ENCODE data around the gene FFAR2.
"Not testable (repeated sequence)": the region's sequence is repeated elsewhere in the genome, so short reads cannot be mapped to it uniquely, and the experiment has no call there.

Gene FFAR2

DNA sequence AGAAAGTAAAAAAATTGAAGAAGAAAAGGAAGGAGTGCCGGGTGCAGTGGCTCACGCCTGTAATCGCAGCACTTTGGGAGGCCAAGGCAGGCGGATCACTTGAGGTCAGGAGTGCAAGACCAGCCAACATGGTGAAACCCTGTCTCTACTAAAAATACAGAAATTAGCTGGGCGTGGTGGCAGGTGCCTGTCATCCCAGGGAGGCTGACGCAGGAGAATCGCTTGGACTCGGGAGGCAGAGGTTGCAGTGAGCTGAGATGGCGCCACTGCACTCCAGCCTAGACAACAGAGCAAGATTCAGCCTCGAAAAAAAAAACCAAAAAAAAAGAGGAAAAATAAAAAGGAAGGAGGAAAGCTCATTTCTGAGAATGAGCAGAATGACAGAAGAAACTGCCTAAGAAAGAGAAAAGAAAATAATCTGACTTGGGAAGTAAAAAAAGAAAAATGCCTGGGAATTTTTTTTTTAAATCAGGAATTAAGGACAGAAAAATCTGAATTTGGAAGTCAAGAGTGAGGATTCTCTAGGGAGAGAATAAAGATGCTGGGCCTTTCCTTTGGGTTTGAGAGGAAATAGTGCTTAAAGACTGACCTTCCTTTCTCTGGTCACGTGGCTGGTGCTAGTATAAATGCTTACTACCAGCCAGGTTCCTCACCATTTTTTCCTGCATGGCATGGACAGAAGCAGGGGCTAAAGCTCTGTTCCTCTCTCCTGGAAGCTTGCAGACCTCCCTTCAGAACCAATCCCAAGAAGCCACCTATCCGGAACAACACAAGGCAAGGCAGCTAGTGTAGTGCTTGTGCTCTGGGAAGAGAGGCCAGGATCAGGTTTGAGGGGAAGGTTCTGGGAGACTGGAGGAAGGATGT lies at the start of gene FFAR2:
TSS of gene FFAR2 (plus strand) at position 652 of the 864 bp plus-strand sequence. CDS start 1,458 bp downstream, outside the sequence.
- no peak for DNase-seq (ENCODE audit: low spot score)

DNA sequence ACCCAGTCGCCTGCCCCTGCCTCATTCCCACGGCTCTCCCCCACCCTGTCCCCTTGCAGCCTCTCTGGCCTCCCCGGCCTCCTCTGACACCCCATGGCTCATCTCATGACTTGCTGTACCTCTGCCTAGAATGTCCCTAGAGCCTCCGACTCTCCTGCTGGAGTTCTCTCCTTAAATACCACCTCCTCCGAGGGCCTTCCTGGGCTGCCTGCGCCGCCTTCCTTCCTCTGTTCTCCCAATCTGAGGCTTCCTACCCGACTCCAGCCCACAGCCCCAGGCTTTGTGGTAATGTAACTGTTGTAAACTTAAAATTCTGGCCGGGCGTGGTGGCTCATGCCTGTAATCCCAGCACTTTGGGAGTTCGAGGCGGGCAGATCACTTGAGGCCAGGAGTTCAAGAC lies 49.5 kb upstream of the FFAR2 start:
- no peak for DNase-seq (ENCODE audit: low spot score)

GRCh38 chr19:35399231-35399630 lies 48.8 kb upstream of the FFAR2 start:
- DNase-seq (ENCODE audit: low spot score), result no peak

GRCh38 chr19:35399948-35400772 lies 47.9 kb upstream of the FFAR2 start:
- DNase-seq (ENCODE audit: low spot score), result no peak

- DNase-seq (ENCODE audit: low spot score), result no peak
These were observed 47.3 kb upstream of the FFAR2 start for GRCh38 chr19:35400773-35401100.

GRCh38 chr19:35401416-35401815 lies 46.6 kb upstream of the FFAR2 start:
- not testable (repeated sequence) for DNase-seq (ENCODE audit: low spot score)

DNA sequence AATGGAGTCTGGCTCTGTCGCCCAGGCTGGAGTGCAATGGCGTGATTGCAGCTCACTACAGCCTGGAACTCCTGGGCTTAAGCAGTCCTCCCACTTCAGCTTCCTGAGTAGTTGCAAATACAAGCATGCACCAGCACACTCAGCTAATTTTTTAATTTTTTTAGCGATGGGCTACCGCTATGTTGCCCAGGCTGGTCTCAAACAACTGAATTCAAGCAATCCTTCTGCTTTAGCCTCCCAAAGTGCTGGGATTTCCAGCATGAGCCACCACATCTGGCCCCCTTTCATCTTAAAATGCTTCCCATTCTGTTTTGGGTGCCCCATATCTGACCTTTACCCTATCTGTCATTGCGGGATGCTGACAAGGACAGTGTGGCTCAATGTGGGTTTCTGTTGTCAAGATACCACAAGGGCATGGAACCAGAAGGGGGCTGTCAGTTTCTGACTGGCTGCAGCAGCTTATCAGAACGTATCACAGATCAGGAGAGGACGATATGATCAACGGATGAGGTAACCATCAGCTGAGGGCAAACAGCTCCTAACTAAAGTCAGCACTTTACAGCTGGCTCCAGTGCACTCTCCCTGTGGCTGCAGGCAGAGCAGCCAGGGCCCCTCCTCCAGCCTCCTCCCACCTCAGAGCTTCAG lies 44.8 kb upstream of the FFAR2 start:
- no peak for DNase-seq (ENCODE audit: low spot score)

DNA sequence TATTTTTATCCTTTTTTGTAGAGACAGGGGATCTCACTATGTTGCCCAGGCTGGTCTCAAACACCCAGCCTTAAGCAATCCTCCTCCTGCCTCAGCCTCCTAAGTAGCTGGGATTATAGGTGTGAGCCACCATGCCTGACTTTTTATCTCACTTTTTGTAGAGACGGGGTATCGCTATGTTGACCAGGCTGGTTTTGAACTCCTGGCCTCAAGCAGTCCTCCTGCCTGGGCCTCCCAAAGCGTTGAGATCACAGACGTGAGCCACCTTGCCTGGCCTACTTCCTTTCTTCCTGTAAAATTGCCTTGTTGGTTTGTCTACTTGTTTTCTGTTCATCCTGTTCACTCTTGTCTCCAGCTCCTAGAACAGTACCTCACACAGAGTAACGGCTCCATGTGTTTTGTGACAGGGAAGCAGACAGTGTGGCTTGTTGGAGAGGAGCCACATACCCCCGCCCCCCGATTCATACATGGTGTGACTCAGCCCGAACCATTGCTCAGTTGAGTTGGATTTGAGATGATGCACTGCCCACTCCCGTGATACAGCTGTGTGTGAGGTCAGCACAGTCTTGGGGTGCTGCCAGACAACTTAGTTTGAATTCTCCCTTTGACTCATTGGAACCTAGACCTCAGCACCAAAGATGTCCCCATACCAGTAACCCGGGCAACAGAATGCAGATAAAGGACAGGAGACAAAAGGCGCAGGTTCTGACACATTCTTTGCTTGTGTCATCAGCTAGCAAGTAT lies 43.0 kb upstream of the FFAR2 start:
- peak; percentile 26 for DNase-seq (ENCODE audit: low spot score)

- no peak for DNase-seq (ENCODE audit: low spot score)
These were observed 40.4 kb upstream of the FFAR2 start for GRCh38 chr19:35407619-35408018.

- no peak for DNase-seq (ENCODE audit: low spot score)
These were observed 39.5 kb upstream of the FFAR2 start for GRCh38 chr19:35408284-35409171.

- DNase-seq (ENCODE audit: low spot score), result no peak
These were observed 38.9 kb upstream of the FFAR2 start for GRCh38 chr19:35409191-35409590.

GRCh38 chr19:35410487-35410886 lies 37.6 kb upstream of the FFAR2 start:
- DNase-seq (ENCODE audit: low spot score), result no peak

GRCh38 chr19:35414442-35414841 lies 33.6 kb upstream of the FFAR2 start:
- no peak for DNase-seq (ENCODE audit: low spot score)

- no peak for DNase-seq (ENCODE audit: low spot score)
These were observed 31.7 kb upstream of the FFAR2 start for GRCh38 chr19:35416331-35416730.

DNA sequence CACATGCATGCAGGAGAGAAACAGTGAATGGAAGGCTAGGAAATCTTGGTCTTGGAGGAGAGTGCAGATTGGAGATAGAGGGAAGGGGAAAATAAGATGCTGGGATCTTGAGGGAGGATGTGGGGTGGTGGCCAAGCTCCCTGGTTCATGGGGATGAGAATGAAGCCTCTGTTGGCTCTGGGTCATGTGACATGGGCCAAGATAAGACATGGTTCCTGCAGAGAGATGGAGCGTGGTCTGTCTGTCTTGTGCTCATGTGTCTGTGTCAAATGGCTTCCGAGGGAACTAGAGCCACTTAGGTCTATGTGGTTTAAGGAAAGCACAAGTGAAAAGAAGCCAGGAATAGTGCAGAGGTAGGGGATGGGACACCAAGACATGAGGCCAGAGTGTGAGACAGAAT lies 30.8 kb upstream of the FFAR2 start:
- no peak for DNase-seq (ENCODE audit: low spot score)

- no peak for DNase-seq (ENCODE audit: low spot score)
These were observed 30.1 kb upstream of the FFAR2 start for GRCh38 chr19:35417713-35418534.

DNA sequence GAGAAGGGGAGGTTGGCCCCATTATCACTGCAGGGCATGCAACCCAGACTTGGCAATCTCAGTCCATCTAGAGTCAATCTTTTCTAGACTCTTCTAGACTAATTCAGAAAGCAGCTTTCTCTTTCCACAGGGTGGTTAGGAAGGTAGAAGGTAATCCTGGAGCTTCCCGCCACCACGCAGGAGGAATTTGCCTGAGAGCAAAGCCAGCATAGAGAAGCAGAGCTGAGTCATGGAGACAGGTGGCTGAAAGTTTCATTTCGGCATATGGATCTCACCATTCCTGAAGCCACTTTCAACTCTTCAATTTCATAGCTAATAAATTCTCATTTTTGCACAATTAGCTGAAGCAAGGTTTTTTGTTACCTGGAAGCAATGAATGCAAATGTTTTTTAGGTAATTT lies 29.0 kb upstream of the FFAR2 start:
- no peak for DNase-seq (ENCODE audit: low spot score)

DNA sequence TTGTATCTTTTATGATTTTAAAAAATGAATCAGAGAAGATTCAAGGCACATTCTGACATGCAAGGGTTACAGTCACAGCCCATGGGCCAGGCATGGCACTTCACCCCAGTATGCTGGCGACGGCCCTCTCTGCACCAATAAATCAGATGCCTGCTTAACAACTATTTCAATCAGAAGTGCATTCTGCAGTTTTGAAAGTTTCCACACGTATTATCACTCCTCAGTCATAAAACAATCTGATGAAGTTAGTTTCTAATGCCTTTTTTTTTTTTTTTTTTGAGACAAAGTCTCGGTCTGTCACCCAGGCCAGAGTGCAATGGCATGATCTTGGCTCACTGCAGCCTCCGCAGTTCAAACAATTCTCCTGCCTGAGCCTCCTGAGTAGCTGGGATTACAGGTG lies 28.3 kb upstream of the FFAR2 start:
- DNase-seq (ENCODE audit: low spot score), result no peak

DNA sequence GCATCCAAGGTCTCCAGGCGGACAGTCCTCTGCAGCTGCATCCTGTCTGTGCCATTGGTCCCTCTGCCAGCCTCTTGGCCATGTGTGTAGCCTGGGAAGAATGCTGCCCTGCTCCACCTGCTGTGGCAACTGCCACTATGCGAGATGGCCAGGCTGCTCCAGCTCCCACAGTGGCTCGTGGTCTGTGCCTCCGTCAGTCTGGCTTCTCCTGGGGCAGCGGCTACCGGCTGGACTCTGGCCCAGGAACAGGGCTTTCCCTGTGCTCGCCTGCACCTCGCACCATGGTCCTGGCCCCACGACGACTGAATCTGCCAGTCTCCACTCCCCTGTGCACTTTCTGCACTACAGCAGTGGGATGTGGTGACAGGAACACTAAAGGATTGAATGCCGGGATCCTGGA lies 26.7 kb upstream of the FFAR2 start:
- DNase-seq (ENCODE audit: low spot score), result no peak

- not testable (repeated sequence) for DNase-seq (ENCODE audit: low spot score)
These were observed 24.7 kb upstream of the FFAR2 start for GRCh38 chr19:35423406-35423805.
